ENCODE results near the gene ITSN1.

DNA sequence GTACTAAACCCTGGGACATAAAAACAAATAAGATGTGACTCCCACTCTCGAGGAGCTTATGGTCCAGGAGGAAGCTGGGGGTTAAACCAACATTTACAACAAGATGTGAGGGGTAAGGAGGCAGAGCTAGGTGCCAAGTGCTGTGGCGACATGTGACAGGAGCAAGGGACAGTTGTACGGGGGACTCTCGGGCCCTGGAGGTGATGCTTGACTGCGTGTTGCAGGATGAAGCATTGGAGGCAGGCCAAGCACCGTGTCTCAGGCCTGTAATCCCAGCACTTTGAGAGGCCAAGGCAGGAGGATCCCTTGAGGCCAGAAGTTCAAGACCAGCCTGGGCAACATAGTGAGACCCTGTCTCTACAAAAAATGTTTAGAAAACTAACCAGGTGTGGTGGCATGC lies 236.5 kb downstream of the ITSN1 start:
- no peak for TF ChIP-seq POLR2A (IDR thresholded peaks at IDR 0.05)
- TF ChIP-seq, protein P1, sequence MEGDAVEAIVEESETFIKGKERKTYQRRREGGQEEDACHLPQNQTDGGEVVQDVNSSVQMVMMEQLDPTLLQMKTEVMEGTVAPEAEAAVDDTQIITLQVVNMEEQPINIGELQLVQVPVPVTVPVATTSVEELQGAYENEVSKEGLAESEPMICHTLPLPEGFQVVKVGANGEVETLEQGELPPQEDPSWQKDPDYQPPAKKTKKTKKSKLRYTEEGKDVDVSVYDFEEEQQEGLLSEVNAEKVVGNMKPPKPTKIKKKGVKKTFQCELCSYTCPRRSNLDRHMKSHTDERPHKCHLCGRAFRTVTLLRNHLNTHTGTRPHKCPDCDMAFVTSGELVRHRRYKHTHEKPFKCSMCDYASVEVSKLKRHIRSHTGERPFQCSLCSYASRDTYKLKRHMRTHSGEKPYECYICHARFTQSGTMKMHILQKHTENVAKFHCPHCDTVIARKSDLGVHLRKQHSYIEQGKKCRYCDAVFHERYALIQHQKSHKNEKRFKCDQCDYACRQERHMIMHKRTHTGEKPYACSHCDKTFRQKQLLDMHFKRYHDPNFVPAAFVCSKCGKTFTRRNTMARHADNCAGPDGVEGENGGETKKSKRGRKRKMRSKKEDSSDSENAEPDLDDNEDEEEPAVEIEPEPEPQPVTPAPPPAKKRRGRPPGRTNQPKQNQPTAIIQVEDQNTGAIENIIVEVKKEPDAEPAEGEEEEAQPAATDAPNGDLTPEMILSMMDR (IDR thresholded peaks at IDR 0.05 in 4 of 5, conservative IDR thresholded peaks at IDR 0.05 in 1 of 5), result no peak

Data from gastrocnemius medialis (tissue), 4 donors.